HG02870 (cell line): ENCODE data around the gene ABCG4.
"Not testable (repeated sequence)": the region's sequence is repeated elsewhere in the genome, so short reads cannot be mapped to it uniquely, and the experiment has no call there.

ENCODE experiments used
- ATAC-seq: cut with Tn5 transposase; IDR thresholded peaks from one replicate; pipeline ENCODE4 v1.9.1; 2021; ENCODE audit warnings: mild to moderate bottlenecking, moderate library complexity; ENCODE audit not compliant: unreplicated experiment

ABCG4 gene

GRCh38 chr11:119152604-119153003 lies 3.8 kb downstream of the ABCG4 start:
- ATAC-seq: no peak

- no peak for ATAC-seq
These were observed 4.4 kb downstream of the ABCG4 start for GRCh38 chr11:119153049-119153818.

- ATAC-seq: no peak
These were observed 5.3 kb downstream of the ABCG4 start for GRCh38 chr11:119154178-119154577.

- no peak for ATAC-seq
These were observed 7.1 kb downstream of the ABCG4 start for GRCh38 chr11:119155733-119156492.

GRCh38 chr11:119156496-119156895 lies 7.6 kb downstream of the ABCG4 start:
- ATAC-seq: no peak

GRCh38 chr11:119157063-119157462 lies 8.2 kb downstream of the ABCG4 start:
- ATAC-seq: no peak

GRCh38 chr11:119158467-119158866 lies 9.6 kb downstream of the ABCG4 start:
- ATAC-seq: no peak

- ATAC-seq: no peak
These were observed 11.3 kb downstream of the ABCG4 start for GRCh38 chr11:119160151-119160550.

- no peak for ATAC-seq
These were observed 13.0 kb downstream of the ABCG4 start for GRCh38 chr11:119161871-119162270.

- no peak for ATAC-seq
These were observed 17.7 kb downstream of the ABCG4 start for GRCh38 chr11:119166368-119167076.

- ATAC-seq: not testable (repeated sequence)
These were observed 18.2 kb downstream of the ABCG4 start for GRCh38 chr11:119167077-119167458.

- ATAC-seq: no peak
These were observed 19.1 kb downstream of the ABCG4 start for GRCh38 chr11:119167933-119168332.

GRCh38 chr11:119168471-119169281 lies 19.8 kb downstream of the ABCG4 start, which contains the start of gene NLRX1:
Gene NLRX1, plus strand, starts transcription at chr11:119168725. Its CDS starts 2,679 bp downstream, at chr11:119171404.
- ATAC-seq: peak; percentile 82

GRCh38 chr11:119169282-119169719 lies 20.4 kb downstream of the ABCG4 start:
- peak; percentile 15 for ATAC-seq

- no peak for ATAC-seq
These were observed 23.7 kb downstream of the ABCG4 start for GRCh38 chr11:119172513-119172912.

GRCh38 chr11:119173453-119173852 lies 24.6 kb downstream of the ABCG4 start:
- ATAC-seq: no peak

- ATAC-seq: no peak
These were observed 26.7 kb downstream of the ABCG4 start for GRCh38 chr11:119175493-119176077.

GRCh38 chr11:119178166-119178680 lies 29.4 kb downstream of the ABCG4 start:
- no peak for ATAC-seq

GRCh38 chr11:119179342-119179741 lies 30.5 kb downstream of the ABCG4 start:
- ATAC-seq: no peak

- ATAC-seq: no peak
These were observed 31.1 kb downstream of the ABCG4 start for GRCh38 chr11:119179983-119180382.
